GM18951 (cell line): ENCODE measurements around the gene NDUFA3.
"Not testable (repeated sequence)": the region's sequence is repeated elsewhere in the genome, so short reads cannot be mapped to it uniquely, and the experiment has no call there.

ENCODE experiments used
- POLR2A ChIP-seq: IDR thresholded peaks from 4 replicates; pipeline ENCODE4 v1.6.1; 2011; ENCODE audit warnings: mild to moderate bottlenecking; ENCODE audit not compliant: insufficient read length, insufficient read depth; ENCODE audit errors: extremely low read depth
- in situ Hi-C: fragments of 300-500 bp; cut with MboI; formaldehyde crosslinking; loops from one replicate; pipeline ENCODE4 v1.12.0; 2022; ENCODE audit warnings: low sequenced_read_pairs, mixed read lengths, inconsistent platforms; ENCODE audit not compliant: unreplicated experiment

NDUFA3 gene

DNA sequence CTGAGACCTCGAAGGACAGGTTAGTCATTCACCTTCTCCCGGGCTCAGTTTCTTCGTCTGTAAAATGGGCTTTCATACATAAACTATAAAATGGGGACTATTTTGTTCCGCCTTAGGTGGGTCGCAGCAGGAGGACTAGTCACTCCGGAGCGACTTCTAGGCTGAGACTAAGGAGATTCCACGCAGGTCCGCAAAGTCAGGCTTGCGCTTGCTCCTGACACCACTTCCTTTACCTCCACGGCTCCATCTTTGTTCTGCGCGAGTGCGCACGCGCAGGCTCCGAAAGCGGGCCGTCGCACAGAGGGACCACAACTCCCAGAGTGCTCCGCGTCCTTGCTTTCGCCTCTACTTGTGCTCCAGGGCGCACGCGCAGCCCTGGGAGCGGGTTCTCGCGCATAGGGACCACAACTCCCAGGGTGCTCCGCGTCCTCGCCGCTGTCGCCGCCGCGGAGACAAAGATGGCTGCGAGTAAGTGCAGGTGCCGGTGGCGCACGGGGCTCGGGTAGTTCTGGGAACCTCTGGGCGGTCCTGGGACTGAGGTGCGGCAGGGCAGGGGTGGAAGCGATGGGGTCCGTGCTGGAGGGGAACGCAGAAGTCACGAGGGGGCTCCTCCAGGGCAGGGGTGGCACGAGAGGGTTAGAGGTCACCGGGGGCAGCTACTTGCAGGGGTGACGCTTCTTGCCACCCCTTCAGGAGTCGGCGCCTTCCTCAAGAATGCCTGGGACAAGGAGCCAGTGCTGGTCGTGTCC is at the start of gene NDUFA3:
NDUFA3 (plus strand) TSS at position 435 of the 749 bp plus-strand sequence; CDS start at position 459, 24 bp downstream.
- in situ Hi-C loops = no loop called here

DNA sequence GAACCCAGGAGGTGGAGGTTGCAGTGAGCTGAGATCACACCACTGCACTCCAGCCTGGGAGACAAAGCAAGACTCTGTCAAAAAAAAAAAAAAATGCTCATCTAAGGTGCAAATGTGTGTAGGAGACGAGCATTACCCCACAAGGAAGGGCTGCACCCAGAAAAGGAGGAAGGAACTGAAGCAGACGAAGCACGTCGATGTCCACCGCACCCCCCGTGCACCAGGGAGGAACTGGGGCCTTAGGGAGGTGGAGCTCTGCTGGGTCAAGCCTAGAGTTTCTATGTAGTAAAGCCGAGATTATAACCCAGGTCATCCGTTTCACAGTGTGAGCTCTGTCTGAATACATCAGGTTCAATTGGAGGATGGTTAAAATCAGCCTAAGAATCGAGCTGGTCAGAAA is 40.0 kb upstream of the NDUFA3 start:
- in situ Hi-C loops = no loop called here
- TF ChIP-seq POLR2A = no peak

More for the DNA sequence above, at the start of gene NDUFA3:
- TF ChIP-seq POLR2A = peak; percentile 91

DNA sequence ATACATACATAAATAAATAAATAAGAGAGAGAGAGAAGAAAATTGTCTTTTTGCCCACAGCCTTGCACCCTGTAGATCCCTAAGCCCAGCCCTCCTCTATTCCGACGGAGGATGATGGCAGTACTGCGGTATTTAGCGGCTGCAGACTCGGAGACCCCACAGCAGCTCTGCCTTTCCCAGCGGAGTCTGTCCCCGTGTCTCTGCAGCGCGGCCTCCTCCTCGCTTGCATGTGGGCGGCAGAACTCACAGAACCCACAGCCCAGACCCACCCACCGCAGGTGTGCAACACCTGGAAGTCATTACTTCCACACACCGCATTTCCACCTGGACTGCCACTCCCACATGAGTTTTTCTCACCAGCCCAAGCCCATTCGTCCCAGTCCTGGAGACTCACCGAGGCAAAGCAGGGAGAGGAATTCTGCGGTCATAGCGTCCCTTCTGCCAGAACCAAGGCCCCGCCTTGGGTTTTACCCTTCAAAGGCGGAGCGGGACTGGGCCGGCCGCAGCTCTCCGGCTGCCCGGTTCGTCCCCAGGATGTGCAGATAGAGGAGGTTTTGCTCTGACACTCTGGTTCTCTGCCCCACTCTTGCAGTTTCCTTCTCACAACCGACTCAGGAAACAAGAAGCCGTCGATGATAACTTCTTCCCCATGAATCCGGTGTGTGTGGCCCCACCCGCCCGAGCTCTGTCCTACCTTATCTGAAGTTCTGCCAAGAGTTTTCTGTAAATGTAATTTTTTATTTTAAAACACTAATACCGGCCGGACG is 39.1 kb upstream of the NDUFA3 start, which contains the start of gene VSTM1:
VSTM1 (minus strand) TSS at position 548 of the 767 bp plus-strand sequence; CDS start at position 428, 120 bp downstream.
- TF ChIP-seq POLR2A = no peak
- in situ Hi-C loops = no loop called here

DNA sequence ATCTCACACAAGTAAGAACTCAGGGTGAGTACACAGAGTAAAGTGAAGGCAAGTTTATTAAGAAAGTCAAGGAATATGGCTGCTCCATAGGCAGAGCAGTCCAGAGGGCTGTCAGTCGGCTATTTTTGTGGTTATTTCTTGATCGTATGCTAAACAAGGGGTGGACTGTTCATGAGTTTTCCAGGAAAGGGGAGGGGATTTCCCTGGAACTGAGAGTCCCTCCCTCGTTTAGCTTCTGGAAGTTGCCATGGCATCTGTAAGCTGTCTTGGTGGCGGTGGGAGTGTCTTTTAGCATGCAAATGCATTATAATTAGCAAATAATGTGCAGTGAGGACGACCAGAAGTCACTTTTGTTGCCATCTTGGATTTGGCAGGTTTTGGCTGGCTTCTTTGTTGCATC is 33.2 kb upstream of the NDUFA3 start:
- TF ChIP-seq POLR2A = no peak
- in situ Hi-C loops = no loop called here

DNA sequence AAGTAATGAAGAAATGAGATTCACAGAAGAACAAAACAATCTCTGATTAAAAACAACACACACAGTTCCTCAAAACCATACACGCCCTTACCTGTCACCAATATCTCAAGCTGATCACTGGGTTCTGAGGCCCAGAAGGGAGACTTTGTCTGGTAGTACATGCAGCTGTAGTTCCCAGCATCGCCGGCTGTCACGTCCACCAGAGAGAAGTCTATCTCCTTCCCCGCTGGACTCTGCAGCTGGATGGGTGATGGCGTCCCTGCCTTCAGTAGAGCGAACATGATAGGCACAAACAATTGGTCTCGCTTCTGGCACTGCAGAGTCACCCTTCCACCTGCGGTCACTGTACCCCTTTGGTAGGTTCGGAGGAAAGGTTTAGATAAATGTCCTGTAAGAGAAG is 28.8 kb upstream of the NDUFA3 start:
- TF ChIP-seq POLR2A = no peak
- in situ Hi-C loops = no loop called here

DNA sequence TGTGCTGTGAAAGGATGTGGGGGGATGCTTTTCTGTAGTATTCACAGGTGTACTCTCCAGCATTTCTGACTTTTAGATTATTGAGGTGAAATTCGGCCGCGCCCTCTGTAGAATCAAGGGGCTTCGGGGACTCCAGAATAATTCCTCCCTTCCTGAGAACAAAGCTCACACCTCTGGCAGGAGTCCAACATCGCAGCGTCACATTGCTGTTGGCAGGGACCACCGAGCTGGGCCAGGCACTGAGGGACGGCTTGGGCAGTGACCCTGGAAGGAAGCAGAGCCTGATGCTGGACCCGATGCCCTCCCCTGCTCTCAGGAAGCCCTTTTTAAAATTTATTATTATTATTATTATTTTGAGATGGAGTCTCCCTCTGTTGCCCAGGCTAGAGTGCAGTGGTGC is 27.8 kb upstream of the NDUFA3 start:
- in situ Hi-C loops = no loop called here
- TF ChIP-seq POLR2A = no peak

DNA sequence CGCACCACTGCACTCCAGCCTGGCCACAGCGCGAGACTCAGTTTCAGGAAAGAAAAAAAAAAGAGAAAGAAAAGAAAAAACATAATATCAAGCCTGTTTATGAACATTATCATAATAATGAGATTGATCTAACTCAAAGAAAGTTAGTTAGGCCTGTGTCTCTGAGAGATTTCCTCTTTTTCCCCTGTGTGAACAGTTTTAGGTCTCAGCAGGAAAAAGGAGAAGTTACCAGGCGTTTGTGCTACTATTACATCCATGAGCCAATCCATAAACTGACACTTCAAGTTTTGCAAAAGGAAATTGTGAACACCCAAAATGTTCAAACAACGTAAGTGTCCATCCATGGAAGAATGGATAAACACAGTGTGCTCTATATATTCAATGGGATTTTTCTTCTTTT is 25.3 kb upstream of the NDUFA3 start:
- in situ Hi-C loops = no loop called here
- TF ChIP-seq POLR2A = no peak

DNA sequence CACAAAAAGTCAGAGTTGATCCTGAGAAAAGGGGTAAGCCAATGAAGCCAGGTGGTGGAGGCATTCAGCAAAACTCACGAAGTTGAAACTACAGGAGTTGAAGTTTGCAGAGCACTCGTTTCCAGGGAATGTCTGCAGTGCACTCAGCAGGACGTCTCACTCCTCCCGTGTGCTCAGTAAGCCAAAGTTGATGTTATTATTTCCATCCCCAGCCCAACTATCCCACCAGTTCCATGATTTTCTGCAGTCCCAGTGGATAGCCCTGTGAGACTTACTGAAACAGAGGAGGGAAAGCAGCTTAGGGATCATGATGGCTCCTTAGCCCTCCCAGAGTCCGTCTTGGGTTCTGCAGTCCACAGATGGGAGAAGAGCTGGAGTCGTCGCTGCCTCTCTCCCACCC is 21.6 kb upstream of the NDUFA3 start, which contains the start of gene TARM1:
TARM1 (minus strand) TSS at position 334 of the 400 bp plus-strand sequence; CDS start at position 309, 25 bp downstream.
- no peak for TF ChIP-seq POLR2A
- in situ Hi-C loops = no loop called here

DNA sequence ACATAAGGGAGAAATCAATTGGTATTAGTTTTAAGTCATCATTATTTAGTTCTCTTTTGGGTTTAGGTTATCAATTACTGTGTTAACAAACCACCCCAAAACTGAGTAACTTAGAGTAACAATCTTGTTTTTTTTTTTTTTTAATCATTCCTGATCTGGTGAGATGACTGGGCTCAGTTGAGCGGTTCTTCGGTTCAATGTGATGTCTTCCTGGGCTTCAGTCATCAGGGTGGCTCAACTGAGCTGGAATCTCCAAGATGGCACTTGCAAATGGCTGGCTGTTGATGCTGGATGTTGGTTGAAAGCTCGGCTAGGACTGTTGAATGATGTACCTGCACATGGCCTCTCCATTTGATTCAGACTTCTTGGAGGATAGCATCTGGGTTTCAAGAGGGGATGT is 18.2 kb upstream of the NDUFA3 start:
- in situ Hi-C loops = no loop called here
- TF ChIP-seq POLR2A = no peak

DNA sequence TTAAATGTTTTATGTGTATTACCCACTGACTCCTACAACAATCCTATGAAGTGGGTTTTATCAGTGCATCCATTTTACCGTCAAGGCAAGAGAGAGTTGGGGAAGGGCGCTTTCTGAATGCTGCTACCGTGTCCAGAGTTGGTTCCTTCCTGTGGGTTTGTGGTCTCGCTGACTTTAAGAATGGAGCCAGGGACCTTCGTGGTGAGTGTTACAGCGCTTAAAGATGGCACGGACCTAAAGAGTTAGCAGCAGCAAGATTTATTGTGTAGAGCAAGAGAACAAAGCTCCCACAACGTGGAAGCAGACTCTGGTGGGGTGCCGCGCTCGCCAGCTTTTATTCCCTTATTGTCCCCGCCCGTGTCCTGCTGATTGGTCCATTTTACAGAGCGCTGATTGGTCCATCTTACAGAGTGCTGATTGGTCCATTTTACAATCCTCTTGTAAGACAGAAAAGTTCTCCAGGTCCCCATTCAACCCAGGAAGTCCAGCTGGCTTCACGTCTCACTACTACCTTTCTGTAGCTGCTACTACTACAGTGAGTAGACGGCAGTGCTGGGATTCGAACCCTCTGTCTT is 8.1 kb upstream of the NDUFA3 start:
- in situ Hi-C loops = no loop called here
- TF ChIP-seq POLR2A = no peak

DNA sequence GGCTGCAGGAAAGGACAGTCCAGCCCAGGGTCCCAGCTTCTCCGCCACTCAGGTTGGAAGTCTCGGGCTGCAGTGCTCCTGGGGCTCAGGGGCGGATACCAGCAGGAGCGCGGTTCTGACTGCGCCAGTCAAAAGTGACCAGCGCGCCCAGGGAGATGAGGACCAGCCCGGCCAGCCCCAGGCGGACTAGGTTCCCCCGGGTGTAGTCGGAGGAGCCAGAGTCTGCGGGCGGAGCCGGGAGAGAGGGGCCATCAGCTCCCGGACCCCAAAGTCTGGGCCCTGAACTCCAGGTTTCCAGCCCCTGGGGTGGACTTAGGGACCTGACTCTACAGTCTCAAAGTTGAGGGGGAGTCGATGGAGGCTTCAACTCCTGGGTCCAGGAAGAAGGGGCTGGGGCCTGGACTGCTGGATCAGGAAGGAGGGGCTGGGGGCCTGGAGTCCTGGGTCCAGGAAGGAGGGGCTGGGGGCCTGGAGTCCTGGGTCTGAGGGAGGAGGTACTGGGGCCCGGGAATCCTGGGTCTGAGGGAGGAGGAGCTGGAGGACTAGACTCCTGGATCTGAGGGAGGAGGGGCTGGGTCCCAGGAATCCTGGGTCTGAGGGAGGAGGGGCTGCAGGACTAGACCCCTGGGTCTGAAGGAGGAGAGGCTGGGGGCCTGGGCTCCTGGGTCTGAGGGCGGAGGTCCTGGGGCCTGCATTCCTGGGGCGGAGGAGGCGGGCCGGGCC is 7.4 kb upstream of the NDUFA3 start:
- TF ChIP-seq POLR2A = no peak
- in situ Hi-C loops = no loop called here

DNA sequence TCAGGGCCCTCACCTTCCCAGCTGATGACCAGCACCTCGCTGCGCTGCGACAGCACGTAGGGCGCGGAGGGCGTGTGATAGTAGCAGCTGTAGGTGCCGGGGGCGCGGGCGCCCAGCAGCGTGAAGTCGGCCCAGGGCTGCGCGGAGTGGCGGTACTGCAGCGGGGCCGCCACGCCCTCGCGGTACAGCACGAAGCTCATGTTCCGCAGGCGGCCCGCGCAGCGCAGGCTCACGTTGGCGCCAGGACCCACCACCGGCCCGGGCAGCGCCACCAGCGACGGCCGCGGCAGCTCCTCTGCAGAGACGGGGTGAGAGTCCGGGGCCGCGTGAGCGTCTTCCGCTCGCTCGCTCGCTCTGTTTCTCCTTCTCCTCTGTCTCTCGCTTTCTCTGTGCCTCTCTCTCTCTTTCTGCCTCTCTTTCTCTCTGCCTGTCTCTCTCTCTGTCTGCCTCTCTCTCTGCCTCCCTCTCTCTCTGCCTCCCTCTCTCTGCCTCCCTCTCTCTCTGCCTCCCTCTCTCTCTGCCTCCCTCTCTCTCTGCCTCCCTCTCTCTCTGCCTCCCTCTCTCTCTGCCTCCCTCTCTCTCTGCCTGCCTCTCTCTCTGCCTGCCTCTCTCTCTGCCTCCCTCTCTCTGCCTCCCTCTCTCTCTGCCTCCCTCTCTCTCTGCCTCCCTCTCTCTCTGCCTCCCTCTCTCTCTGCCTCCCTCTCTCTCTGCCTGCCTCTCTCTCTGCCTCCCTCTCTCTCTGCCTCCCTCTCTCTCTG is 6.6 kb upstream of the NDUFA3 start:
- in situ Hi-C loops = not testable (repeated sequence)
